ENCODE results near the gene SNX22.

- TF ChIP-seq, protein P1, sequence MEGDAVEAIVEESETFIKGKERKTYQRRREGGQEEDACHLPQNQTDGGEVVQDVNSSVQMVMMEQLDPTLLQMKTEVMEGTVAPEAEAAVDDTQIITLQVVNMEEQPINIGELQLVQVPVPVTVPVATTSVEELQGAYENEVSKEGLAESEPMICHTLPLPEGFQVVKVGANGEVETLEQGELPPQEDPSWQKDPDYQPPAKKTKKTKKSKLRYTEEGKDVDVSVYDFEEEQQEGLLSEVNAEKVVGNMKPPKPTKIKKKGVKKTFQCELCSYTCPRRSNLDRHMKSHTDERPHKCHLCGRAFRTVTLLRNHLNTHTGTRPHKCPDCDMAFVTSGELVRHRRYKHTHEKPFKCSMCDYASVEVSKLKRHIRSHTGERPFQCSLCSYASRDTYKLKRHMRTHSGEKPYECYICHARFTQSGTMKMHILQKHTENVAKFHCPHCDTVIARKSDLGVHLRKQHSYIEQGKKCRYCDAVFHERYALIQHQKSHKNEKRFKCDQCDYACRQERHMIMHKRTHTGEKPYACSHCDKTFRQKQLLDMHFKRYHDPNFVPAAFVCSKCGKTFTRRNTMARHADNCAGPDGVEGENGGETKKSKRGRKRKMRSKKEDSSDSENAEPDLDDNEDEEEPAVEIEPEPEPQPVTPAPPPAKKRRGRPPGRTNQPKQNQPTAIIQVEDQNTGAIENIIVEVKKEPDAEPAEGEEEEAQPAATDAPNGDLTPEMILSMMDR (IDR thresholded peaks at IDR 0.05) = no peak
- TF ChIP-seq POLR2AphosphoS5 (IDR thresholded peaks at IDR 0.05) (no peak), POLR2A (IDR thresholded peaks at IDR 0.05) (no peak)
Measured at GRCh38 chr15:64166102-64166890, 14.8 kb downstream of the SNX22 start.

Data from gastroesophageal sphincter (tissue), 3 donors.